ENCODE results near the gene NKD1.

DNA sequence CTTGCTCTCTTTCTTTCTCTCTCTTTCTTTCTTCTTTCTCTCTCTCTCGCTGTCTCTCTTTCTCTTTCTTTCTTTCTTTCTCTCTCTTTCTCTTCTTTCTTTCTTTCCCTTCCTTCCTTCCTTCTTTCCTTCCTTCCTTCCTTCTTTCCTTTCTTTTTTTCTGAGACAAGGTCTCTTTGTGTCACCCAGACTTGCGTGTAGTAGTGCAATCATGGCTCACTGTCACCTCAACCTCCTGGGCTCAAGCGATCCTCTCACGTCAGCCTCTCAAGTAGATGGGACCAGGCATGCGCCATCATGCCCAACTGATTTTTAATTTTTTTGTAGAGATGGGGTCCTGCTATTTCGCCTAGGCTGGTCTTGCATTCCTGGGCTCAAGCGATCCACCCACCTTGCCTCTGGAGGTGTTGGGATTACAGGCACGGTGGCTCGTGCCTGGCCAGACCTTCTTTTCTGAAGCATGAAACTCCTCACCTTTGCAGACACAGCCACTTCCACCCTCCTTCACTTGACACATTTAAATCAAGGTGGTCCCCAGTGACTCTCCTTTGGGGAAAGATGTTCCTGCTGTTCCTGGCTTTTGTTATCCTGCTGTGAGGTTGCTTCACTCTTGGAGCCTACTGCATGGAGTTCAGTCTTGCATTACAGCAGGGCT, 26.8 kb upstream of the NKD1 start:
- TF ChIP-seq, protein P1, sequence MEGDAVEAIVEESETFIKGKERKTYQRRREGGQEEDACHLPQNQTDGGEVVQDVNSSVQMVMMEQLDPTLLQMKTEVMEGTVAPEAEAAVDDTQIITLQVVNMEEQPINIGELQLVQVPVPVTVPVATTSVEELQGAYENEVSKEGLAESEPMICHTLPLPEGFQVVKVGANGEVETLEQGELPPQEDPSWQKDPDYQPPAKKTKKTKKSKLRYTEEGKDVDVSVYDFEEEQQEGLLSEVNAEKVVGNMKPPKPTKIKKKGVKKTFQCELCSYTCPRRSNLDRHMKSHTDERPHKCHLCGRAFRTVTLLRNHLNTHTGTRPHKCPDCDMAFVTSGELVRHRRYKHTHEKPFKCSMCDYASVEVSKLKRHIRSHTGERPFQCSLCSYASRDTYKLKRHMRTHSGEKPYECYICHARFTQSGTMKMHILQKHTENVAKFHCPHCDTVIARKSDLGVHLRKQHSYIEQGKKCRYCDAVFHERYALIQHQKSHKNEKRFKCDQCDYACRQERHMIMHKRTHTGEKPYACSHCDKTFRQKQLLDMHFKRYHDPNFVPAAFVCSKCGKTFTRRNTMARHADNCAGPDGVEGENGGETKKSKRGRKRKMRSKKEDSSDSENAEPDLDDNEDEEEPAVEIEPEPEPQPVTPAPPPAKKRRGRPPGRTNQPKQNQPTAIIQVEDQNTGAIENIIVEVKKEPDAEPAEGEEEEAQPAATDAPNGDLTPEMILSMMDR (IDR thresholded peaks at IDR 0.05): no peak
- no peak for TF ChIP-seq POLR2AphosphoS5 (IDR thresholded peaks at IDR 0.05)
- TF ChIP-seq POLR2A (IDR thresholded peaks at IDR 0.05): no peak
